DOHH2 (cell line): Measurements from ENCODE around the gene C3orf49.

ENCODE experiments used
- EZH2phosphoT487 ChIP-seq: fragments of 200-600 bp; sonication (generic); IDR thresholded peaks from 2 replicates; pipeline ENCODE4 v1.6.1; 2017; ENCODE audit warnings: borderline replicate concordance, mild to moderate bottlenecking, antibody characterized with exemption, low read length, moderate library complexity, mixed read lengths
- TF ChIP-seq, protein P1 (sequence below): fragments of 200-600 bp; sonication (generic); IDR thresholded peaks from one replicate; pipeline ENCODE4 v1.5.1; 2014; ENCODE audit warnings: antibody characterized with exemption, mild to moderate bottlenecking, low read depth, low read length; ENCODE audit not compliant: poor library complexity, severe bottlenecking

DNA sequence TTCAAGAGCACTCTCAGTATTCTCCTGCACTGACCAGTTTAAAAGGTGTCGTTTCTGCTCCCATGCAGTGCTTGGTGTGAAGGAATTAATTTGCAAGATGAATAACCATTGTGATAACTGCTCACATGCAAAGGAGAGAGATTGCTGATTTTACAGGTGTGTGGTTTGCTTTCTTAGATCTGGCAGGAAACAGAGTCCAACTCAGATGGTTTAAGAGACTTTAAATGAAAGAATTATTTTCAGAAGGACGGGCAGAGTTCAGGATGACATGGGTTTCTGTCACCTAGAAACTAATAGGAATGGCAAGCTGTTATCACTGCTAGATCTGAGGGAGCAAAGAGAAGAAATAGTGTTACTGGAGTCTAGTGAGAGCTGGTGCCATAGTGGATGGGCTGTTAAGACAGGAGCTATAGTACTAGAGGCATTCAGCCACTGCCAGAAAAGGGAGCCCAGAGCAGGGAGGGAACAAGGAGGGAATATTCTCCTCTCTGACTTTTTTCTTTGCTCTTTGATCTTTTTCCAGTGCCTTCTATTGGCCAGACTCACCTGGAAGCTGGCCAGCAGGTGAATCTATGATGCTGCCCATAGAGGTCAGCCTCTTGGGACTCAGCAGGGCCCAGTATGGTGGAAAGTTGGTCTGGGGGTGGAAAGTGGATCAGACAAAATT, 59.4 kb downstream of the C3orf49 start:
- TF ChIP-seq, protein P1, sequence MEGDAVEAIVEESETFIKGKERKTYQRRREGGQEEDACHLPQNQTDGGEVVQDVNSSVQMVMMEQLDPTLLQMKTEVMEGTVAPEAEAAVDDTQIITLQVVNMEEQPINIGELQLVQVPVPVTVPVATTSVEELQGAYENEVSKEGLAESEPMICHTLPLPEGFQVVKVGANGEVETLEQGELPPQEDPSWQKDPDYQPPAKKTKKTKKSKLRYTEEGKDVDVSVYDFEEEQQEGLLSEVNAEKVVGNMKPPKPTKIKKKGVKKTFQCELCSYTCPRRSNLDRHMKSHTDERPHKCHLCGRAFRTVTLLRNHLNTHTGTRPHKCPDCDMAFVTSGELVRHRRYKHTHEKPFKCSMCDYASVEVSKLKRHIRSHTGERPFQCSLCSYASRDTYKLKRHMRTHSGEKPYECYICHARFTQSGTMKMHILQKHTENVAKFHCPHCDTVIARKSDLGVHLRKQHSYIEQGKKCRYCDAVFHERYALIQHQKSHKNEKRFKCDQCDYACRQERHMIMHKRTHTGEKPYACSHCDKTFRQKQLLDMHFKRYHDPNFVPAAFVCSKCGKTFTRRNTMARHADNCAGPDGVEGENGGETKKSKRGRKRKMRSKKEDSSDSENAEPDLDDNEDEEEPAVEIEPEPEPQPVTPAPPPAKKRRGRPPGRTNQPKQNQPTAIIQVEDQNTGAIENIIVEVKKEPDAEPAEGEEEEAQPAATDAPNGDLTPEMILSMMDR: no peak
- TF ChIP-seq EZH2phosphoT487: no peak
